22Rv1 (cell line): ENCODE measurements around the gene SLC8A1.

Experiments
- ZFX ChIP-seq: fragments of 450-650 bp; IDR thresholded peaks from 2 replicates; pipeline ENCODE4 v1.6.1; 2017; ENCODE audit warnings: antibody characterized with exemption, borderline replicate concordance
- TF ChIP-seq, protein P1 (sequence below): fragments of 450-650 bp; IDR thresholded peaks from 2 replicates; pipeline ENCODE4 v1.5.1; 2017; ENCODE audit warnings: mild to moderate bottlenecking

DNA sequence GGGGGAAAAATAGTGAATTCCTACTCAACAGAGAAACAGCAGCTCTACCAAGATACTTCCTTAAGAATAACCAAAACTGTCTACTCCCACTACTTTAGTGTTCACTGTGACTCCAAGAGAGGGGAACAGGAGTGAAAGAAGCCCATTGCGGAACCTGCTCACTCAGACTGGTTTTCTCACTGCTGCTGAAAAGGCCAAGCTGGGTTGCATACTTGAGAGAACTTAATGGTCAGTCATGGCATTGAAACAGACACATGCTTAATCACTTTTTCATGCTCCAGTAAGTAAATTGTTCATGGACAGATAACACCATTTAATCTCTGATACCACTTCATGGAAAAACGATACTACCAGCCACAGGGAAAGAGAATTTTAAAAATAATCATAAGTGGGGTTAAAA, 35.7 kb upstream of the SLC8A1 start:
- TF ChIP-seq, protein P1, sequence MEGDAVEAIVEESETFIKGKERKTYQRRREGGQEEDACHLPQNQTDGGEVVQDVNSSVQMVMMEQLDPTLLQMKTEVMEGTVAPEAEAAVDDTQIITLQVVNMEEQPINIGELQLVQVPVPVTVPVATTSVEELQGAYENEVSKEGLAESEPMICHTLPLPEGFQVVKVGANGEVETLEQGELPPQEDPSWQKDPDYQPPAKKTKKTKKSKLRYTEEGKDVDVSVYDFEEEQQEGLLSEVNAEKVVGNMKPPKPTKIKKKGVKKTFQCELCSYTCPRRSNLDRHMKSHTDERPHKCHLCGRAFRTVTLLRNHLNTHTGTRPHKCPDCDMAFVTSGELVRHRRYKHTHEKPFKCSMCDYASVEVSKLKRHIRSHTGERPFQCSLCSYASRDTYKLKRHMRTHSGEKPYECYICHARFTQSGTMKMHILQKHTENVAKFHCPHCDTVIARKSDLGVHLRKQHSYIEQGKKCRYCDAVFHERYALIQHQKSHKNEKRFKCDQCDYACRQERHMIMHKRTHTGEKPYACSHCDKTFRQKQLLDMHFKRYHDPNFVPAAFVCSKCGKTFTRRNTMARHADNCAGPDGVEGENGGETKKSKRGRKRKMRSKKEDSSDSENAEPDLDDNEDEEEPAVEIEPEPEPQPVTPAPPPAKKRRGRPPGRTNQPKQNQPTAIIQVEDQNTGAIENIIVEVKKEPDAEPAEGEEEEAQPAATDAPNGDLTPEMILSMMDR, result no peak
- no peak for TF ChIP-seq ZFX
